Adrenal gland (tissue), 12 donors: ENCODE results near the gene DCAF10. TPM values are rescaled to one million over a fixed set of nuclear protein-coding genes. Genes with fewer than 3 reads are reported as not detected.

ENCODE experiments used
- DNase-seq, 7 donors: peaks; one replicate each; pipeline ENCODE4 v3.0.0-alpha.2; 2019 to 2020
- H3K27ac ChIP-seq, 5 donors: fragments of 200-600 bp; sonication (generic) in 4 of 5; 1 replicate in 3 of 5; 2 replicates in 2 of 5; pipeline versions ENCODE4 v1.5.1 to v1.8.0; 2016 to 2020; ENCODE audit warnings: mild to moderate bottlenecking in 1 of 5
- H3K27me3 ChIP-seq: fragments of 200-600 bp; 2 replicates; pipeline ENCODE4 v1.8.0; 2021
- H3K36me3 ChIP-seq, 2 donors: fragments of 200-600 bp; replicated peaks in 1 of 2; 1 replicate in 1 of 2; 2 replicates in 1 of 2; pipeline versions ENCODE4 v1.5.1 to v1.8.0; 2018 to 2022
- H3K4me1 ChIP-seq, 2 donors: fragments of 200-600 bp; replicated peaks in 1 of 2; 1 replicate in 1 of 2; 2 replicates in 1 of 2; pipeline versions ENCODE4 v1.5.1 to v1.8.0; 2018 to 2021
- H3K4me3 ChIP-seq, 4 donors: fragments of 200-600 bp; sonication (generic) in 3 of 4; one replicate each; pipeline ENCODE4 v1.5.1; 2016 to 2018
- H3K9me3 ChIP-seq, 3 donors: fragments of 200-600 bp; sonication (generic) in 1 of 3; replicated peaks in 1 of 3; 1 replicate in 2 of 3; 2 replicates in 1 of 3; pipeline versions ENCODE4 v1.5.1 to v1.8.0; 2016 to 2021
- CTCF ChIP-seq, 6 experiments: fragments of 450-650 bp in 4 of 6; fragments of 200-600 bp in 2 of 6; sonication (generic) in 1 of 6; IDR thresholded peaks; 1 replicate in 5 of 6; 2 replicates in 1 of 6; pipeline versions ENCODE4 v1.5.1 to v1.8.0; 2016 to 2021; ENCODE audit warnings: antibody characterized with exemption in 6 of 6, mild to moderate bottlenecking in 2 of 6, moderate library complexity in 1 of 6
- POLR2A ChIP-seq, 2 donors: fragments of 450-650 bp; IDR thresholded peaks; one replicate each; pipeline ENCODE4 v1.6.1; 2017; ENCODE audit warnings: antibody characterized with exemption in 2 of 2, mild to moderate bottlenecking in 2 of 2, moderate library complexity in 1 of 2
- WGBS, 4 donors: extraction: QIAGEN DNeasy Blood & Tissue Kit in 2 of 4; methylation state at CpG; one replicate each; pipeline versions ENCODE4 v1.1.5 to v1.1.7; 2013 to 2017; 5-methylcytosine and 5-hydroxymethylcytosine counted together
- intact Hi-C, 2 donors: fragments of 100-400 bp; cut with DNase I; formaldehyde crosslinking; loops; one replicate each; pipeline versions ENCODE4 v1.14.1 to v1.15.0; 2022 to 2023
- polyA plus RNA-seq, 3 donors: library from polyadenylated mRNA; stranded (reverse); fragments of 200-250 nt in 2 of 3; fragments of 350-450 nt in 1 of 3; fragmentation: Illumina TruSeq in 1 of 3; extraction: RNeasy Lipid Tissue Mini Kit (QIAGEN cat#74804) in 1 of 3; gene quantifications; one replicate each; pipeline ENCODE4 v1.2.3, GENCODE V29; 2013 to 2014
- total RNA-seq, 9 donors: library from RNA; depleted of rRNA in 4 of 9; stranded (reverse); fragments of >200 nt in 4 of 9; fragments of 120-200 nt in 1 of 9; fragmentation: NEBNext Ultra II Directional in 1 of 9; extraction: Animal tissue kit (Norgen Biotek cat#: 25700) in 1 of 9; gene quantifications; one replicate each; pipeline versions ENCODE4 v1.1.0 to v1.2.4, GENCODE V29; 2013 to 2023
- donor health status: healthy with polysubstance abuse.
- donor health status: Bipolar disorder and iron deficiency.
- donor health status: DM: yes; HTN: yes; CAD: no.
- donor health status: DM: no; HTN: no; CAD: no.
- donor health status: DM: no; HTN: no; CAD: no.
- donor health status: DM: yes; HTN: yes; CAD: no.

Gene DCAF10
- total and polyA plus RNA-seq, 12 donors = 7.1 to 60.6 (median 46.9) TPM

GRCh38 chr9:37859043-37859442, 58.4 kb downstream of the DCAF10 start:
- TF ChIP-seq CTCF (IDR thresholded peaks at IDR 0.05) (no peak), POLR2A (IDR thresholded peaks at IDR 0.05) (no peak)
- no peaks in the 10 kb centered on the region for H3K4me1 ChIP-seq
- no peak for DNase-seq
- intact Hi-C loops = no loop called here
- 93 to 100% (median 99%) methylated on average over 1 of the region's 1 CpG for WGBS, 4 donors
- peaks cover 0 to 40% of the 10 kb centered on the region in 2 donors for H3K36me3 ChIP-seq
- no peak overlapping the region for H3K27ac ChIP-seq
- no peaks in the 10 kb centered on the region for H3K9me3 ChIP-seq
- H3K27me3 ChIP-seq = no peaks in the 10 kb centered on the region
- H3K4me3 ChIP-seq = no peak overlapping the region

- Histone ChIP-seq H3K27ac (no peak overlapping the region), H3K4me3 (no peak overlapping the region), H3K9me3 (no peaks in the 10 kb centered on the region), H3K27me3 (no peaks in the 10 kb centered on the region), H3K36me3 (peaks cover 0 to 36% of the 10 kb centered on the region in 2 donors), H3K4me1 (no peaks in the 10 kb centered on the region)
- intact Hi-C loops = no loop called here
- TF ChIP-seq POLR2A (IDR thresholded peaks at IDR 0.05) (no peak), CTCF (IDR thresholded peaks at IDR 0.05) (no peak)
- DNase-seq = no peak
- WGBS, 4 donors = 83 to 95% (median 93%) methylated on average over 3 of the region's 3 CpGs
Measured at GRCh38 chr9:37862530-37862929, 61.9 kb downstream of the DCAF10 start.

- Histone ChIP-seq H3K4me1 (no peaks in the 10 kb centered on the region), H3K4me3 (no peak overlapping the region), H3K27me3 (no peaks in the 10 kb centered on the region), H3K36me3 (no peaks in the 10 kb centered on the region), H3K9me3 (no peaks in the 10 kb centered on the region), H3K27ac (no peak overlapping the region)
- intact Hi-C loops = no loop called here
- TF ChIP-seq POLR2A (IDR thresholded peaks at IDR 0.05) = no peak
- TF ChIP-seq CTCF (IDR thresholded peaks at IDR 0.05) = no peak
- 93 to 96% (median 95%) methylated on average over 5 of the region's 5 CpGs for WGBS, 4 donors
- no peak for DNase-seq
Measured at GRCh38 chr9:37870081-37870798, 69.6 kb downstream of the DCAF10 start.

- H3K36me3 ChIP-seq = no peaks in the 10 kb centered on the region
- H3K27me3 ChIP-seq = no peaks in the 10 kb centered on the region
- H3K27ac ChIP-seq = no peak overlapping the region
- intact Hi-C loops = no loop called here
- no peak for DNase-seq
- H3K4me3 ChIP-seq = no peak overlapping the region
- TF ChIP-seq CTCF (IDR thresholded peaks at IDR 0.05) (no peak), POLR2A (IDR thresholded peaks at IDR 0.05) (no peak)
- WGBS, 4 donors = 79 to 87% (median 84%) methylated on average over 5 of the region's 5 CpGs
- H3K4me1 ChIP-seq = no peaks in the 10 kb centered on the region
- no peaks in the 10 kb centered on the region for H3K9me3 ChIP-seq
Measured at GRCh38 chr9:37870799-37871176, 70.2 kb downstream of the DCAF10 start.
